GM19193 (cell line): ENCODE data around the gene AFF1.

Source experiments
- POLR2A ChIP-seq: IDR thresholded peaks from 4 replicates; pipeline ENCODE4 v1.6.1; 2011; ENCODE audit not compliant: insufficient read depth, insufficient read length; ENCODE audit errors: extremely low read depth

The AFF1 gene

GRCh38 chr4:87078987-87079486 is 144.2 kb downstream of the AFF1 start:
- no peak for TF ChIP-seq POLR2A

- no peak for TF ChIP-seq POLR2A
Observed at GRCh38 chr4:87079967-87080366, 145.2 kb downstream of the AFF1 start.

DNA sequence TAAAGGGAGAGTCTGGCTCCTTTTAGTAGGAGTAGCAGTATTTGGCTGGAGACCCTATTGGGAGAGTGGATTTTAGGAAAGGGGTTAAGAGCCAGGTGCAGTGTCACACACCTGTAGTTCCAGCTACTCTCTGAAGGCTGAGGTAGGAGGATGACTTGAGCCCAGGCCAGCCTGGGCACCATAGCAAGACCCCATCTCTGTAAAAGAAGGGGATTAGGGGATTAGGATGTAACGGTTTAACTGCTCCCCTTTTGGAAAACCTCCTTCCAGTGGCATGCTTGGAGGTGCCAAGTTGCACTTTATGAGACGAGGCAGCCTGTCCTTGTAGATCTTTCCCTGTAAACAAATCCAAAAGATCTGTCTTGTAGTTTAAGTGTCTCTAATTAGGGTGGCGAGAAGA is 145.7 kb downstream of the AFF1 start:
- no peak for TF ChIP-seq POLR2A

- TF ChIP-seq POLR2A: no peak
Observed at GRCh38 chr4:87081826-87082225, 147.0 kb downstream of the AFF1 start.

DNA sequence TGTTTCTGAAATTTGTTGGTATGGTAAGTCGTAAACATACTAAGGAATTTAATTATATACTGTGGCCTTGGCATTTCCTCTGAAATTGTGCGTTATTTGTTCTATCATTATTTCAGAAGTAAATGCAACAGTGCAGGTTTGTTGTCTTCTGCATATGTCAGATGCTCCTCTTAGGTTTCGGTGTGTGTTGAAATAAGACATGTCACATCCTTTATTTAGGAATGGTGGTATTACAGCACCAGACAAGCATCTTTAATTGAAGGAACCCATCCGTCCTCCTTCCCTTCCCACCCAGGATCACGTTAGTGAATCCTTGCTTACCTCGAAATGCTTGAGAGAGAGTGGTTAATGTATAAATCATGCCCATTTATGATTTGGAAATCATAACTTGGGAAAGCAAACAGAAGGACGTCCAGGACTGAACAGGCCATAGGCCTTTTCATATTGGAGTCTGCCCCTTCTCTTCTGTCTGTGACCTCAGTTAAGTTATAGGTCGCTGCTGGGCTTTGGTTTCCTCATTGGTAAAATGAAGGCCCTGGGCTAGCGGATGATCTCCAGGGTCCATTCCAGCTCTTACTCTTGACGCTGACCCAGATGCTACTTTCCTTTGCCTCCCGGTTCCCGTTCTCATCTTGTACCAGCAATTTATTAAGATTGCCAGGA is 151.5 kb downstream of the AFF1 start:
- TF ChIP-seq POLR2A: no peak

- TF ChIP-seq POLR2A: no peak
Observed at GRCh38 chr4:87087015-87087414, 152.2 kb downstream of the AFF1 start.

- no peak for TF ChIP-seq POLR2A
Observed at GRCh38 chr4:87087420-87087819, 152.6 kb downstream of the AFF1 start.

DNA sequence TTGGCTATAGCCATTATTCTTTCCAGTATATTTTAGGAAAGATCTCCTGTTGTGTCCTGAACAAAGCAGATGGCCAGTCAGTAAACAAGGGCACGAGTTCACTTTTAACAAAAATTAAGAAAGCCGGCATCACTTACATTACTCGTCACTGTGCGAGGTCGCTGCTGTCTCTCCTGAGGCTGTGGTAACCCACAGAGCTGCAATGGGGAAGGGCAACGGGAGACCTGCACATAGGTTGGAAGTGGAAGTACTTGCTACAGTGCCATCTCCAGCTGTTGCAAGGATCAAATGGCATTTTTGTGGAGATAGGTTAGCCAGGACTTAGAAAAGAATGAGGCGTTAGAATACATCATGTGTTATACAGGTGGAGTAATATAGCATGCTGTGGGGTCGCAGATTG is 153.4 kb downstream of the AFF1 start:
- TF ChIP-seq POLR2A: no peak

DNA sequence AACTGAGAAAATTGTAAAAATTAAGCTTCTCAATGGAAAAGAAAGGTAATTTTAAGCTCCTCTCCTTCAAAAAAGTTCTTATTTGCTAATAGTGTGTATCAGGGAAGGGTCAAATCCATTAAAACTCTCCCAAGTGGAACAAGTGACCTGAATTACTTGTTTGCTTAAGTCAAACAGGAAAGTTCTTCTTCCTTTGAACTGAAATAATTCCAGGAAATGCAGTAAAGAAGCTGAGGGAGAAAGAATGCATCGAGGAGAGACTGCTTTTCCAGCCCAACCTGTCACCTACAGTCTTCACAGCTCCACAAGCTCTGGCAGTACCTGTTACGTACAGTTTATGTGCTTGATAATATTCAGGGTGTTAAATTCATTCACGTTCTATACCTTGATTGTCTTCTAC is 154.6 kb downstream of the AFF1 start:
- no peak for TF ChIP-seq POLR2A

DNA sequence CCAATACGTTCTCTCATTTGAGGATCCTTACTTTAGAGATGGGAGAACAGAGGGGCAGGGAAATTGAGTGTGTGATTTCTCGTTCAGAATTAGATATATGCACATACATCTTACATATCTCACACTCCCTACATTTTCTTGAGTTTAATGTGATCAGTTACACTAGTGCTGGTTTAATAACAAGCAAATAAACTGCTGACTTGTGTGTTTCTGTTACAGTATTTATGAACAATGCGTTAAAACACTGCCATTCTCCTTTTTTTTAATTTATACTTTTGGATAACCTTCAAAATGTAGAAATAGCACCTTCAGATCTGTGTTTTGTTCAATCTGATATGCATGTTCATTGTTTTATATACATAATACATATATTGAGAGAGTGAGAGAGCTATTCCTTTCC is 155.5 kb downstream of the AFF1 start:
- TF ChIP-seq POLR2A: no peak

GRCh38 chr4:87092389-87093141 is 157.8 kb downstream of the AFF1 start:
- no peak for TF ChIP-seq POLR2A

DNA sequence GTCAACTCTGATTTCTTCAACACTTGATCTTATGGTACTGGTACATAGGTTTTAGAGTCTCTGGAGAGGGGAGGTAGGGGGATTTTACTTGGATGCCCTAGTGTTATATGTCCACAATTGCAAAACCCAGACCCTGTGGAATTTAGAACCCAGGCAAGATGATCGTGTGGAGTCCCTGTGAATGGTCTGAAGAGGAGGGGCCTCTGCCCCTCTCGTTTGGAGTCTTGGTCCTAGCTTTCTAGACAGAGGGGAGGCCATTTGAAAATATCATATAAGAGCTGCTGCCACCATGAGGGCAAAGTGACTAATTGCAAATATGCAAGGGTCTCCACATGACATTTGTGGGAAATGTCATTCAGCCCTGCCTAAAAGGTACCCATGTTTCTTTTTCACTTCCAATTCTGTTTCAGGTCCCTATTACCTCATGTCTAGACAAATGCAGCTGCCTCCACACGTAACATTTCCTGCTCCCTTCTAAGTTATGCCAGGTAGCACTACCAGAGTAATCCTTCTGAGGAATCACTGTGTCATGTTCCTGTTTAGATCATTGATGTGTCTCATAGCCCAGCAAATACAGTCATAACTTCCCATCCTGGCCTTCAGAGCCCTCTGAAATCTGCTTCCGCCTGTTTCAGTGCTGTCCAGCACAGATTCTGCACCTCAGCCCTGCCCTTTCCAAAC is 158.8 kb downstream of the AFF1 start:
- TF ChIP-seq POLR2A: no peak

DNA sequence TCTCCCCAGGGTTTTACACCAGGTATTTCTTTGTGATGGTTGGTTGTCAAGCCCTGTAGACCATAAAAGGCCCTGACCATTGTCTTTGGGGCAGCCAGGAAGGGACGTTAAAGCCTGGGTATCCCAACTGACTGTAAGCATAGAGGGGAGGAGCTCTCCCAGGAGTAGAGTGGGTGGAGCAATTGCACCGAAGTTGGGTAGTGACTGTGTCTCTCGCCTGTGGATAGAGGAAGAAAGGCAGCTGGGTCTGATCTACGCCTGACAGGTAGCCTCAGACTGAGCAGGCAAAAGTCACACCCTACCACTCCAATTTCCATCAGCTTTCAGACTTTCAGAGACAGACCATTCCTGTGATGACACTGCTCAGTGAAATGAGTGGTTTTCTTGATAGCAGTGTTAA is 162.3 kb downstream of the AFF1 start:
- no peak for TF ChIP-seq POLR2A

DNA sequence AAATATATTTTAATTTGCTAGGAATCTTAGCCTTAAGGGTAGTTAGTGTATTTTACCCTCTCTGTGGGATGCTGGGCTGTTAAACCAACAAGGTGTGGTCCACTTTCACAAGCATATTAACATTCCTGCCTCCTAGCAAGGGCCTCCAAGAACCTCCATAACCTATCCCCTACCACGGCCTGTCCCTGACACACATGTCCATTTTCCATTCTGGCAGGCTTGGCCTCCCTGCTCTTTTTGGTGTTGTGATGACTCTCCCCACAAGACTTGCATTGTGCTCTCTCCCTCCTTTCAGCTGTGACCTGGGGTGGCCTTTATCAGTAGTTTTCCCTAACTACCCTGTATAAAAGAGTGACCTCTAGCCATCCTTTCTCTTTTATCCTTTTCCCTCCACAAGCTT is 165.4 kb downstream of the AFF1 start:
- TF ChIP-seq POLR2A: no peak

DNA sequence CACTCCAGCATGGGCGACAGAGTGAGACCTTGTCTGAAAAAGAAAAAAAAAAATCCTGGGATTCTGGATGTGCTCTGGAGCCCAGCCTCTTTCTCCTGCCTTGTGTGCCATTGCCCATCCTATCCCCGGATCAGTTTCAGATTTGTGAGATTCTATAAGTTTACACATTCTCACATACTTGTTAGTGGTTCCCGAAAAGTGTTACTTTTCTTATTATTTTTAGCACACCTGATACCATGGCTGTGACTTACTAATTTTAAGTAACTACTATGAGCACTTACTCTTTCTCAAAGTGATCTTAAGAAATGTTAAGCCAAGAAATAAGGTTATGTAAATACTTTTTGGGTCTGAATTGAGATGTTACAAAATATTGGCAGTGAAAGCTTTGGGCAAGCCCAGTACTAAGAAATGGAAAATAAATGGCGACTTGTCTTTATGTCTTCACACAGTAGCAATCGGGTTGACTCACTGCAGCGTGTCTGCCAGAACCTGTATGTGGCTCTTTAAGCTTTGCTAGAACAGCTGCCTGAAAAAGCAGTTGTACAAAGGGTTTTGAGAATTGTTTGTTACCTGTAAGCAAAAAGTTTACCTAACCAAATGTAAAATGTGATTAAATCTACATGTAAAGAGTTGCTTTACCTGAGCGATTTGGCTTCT is 166.9 kb downstream of the AFF1 start:
- no peak for TF ChIP-seq POLR2A
